ENCODE measurements around the gene C7orf57.

DNA sequence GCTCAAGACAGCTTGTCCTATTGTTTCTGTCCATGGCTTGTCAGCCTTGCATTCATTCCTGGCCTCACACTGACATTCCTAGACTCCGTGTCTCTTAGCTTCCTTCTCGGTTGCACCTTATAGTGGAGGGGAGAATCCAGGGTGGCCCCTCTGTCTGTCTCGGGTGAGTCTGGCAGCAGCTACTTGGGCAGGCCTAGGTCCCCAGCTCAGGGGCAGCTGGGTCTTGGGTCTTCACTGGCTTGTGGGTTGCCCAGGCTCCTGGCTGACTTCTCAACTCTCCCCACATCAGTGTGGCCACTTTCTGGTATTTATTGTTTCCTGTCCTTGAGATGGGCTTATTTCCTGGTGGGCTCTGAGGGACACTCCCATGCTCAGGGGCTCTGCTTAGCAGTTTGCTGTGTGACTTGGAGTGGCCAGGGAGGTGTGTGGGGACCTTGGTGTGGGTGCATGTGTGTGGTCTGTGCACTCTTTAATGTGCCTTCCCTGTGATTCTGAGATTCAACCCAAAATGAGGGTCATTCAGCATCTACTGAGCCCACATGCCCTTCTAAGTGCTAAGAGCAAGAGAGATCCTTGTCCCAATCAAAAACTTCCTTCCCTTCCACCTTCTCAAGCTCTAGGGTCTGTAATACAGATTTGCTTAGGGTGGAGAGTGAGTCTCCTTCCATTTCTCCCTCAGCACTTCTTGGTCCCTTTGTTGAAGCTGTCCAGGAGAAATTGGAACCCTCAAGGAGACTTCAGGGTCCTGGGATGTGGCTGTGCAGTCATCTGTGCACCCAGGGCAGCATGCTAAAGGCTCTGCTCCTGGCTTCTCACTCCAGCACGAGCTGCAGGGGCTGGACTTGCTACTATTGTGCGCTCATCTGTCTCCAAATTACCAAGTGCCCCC is 73.9 kb downstream of the C7orf57 start:
- TF ChIP-seq, protein P1, sequence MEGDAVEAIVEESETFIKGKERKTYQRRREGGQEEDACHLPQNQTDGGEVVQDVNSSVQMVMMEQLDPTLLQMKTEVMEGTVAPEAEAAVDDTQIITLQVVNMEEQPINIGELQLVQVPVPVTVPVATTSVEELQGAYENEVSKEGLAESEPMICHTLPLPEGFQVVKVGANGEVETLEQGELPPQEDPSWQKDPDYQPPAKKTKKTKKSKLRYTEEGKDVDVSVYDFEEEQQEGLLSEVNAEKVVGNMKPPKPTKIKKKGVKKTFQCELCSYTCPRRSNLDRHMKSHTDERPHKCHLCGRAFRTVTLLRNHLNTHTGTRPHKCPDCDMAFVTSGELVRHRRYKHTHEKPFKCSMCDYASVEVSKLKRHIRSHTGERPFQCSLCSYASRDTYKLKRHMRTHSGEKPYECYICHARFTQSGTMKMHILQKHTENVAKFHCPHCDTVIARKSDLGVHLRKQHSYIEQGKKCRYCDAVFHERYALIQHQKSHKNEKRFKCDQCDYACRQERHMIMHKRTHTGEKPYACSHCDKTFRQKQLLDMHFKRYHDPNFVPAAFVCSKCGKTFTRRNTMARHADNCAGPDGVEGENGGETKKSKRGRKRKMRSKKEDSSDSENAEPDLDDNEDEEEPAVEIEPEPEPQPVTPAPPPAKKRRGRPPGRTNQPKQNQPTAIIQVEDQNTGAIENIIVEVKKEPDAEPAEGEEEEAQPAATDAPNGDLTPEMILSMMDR (IDR thresholded peaks at IDR 0.05) = no peak
- TF ChIP-seq EZH2 (IDR thresholded peaks at IDR 0.05; ENCODE audit: borderline replicate concordance, insufficient read depth, low read depth, low read length, poor library complexity, severe bottlenecking) = no peak
